RWPE2 (cell line): Measurements from ENCODE around the gene MLF2.
"Not testable (repeated sequence)": the region's sequence is repeated elsewhere in the genome, so short reads cannot be mapped to it uniquely, and the experiment has no call there.

Experiments used
- ATAC-seq: fragments of 200-7000 bp; cut with Tn5 transposase; 3 replicates; pipeline ENCODE4 v1.9.1; 2021; ENCODE audit warnings: low read depth
- DNase-seq: peaks from one replicate; pipeline ENCODE4 v3.0.0-alpha.2; 2020; ENCODE audit warnings: low spot score
- H3K27ac ChIP-seq: fragments of 450-650 bp; 2 replicates; pipeline ENCODE4 v1.5.1; 2017; ENCODE audit warnings: mild to moderate bottlenecking; ENCODE audit not compliant: poor library complexity, severe bottlenecking
- H3K27me3 ChIP-seq: fragments of 250-450 bp; sonication (Bioruptor Pico); 2 replicates; pipeline ENCODE4 v1.5.1; 2021; ENCODE audit warnings: mild to moderate bottlenecking, moderate library complexity; ENCODE audit not compliant: insufficient read depth, poor library complexity, severe bottlenecking
- H3K36me3 ChIP-seq: fragments of 250-450 bp; sonication (Bioruptor Pico); 2 replicates; pipeline ENCODE4 v1.5.1; 2020; ENCODE audit warnings: low read depth, mild to moderate bottlenecking, moderate library complexity
- H3K4me1 ChIP-seq: fragments of 250-450 bp; sonication (Bioruptor Pico); 2 replicates; pipeline ENCODE4 v1.5.1; 2021; ENCODE audit warnings: mild to moderate bottlenecking, moderate library complexity; ENCODE audit not compliant: insufficient read depth, poor library complexity, severe bottlenecking
- H3K4me3 ChIP-seq: fragments of 250-450 bp; sonication (Bioruptor Pico); 2 replicates; pipeline ENCODE4 v1.5.1; 2021; ENCODE audit warnings: mild to moderate bottlenecking, moderate library complexity; ENCODE audit not compliant: severe bottlenecking
- H3K9me3 ChIP-seq: fragments of 250-450 bp; sonication (Bioruptor Pico); 2 replicates; pipeline ENCODE4 v1.5.1; 2021; ENCODE audit warnings: mild to moderate bottlenecking, moderate library complexity; ENCODE audit not compliant: severe bottlenecking
- CTCF ChIP-seq: fragments of 450-650 bp; IDR thresholded peaks from one replicate; pipeline ENCODE4 v1.5.1; 2017; ENCODE audit warnings: mild to moderate bottlenecking, moderate library complexity; ENCODE audit not compliant: poor library complexity, severe bottlenecking

MLF2 gene

GRCh38 chr12:6745741-6746525 is 7.0 kb downstream of the MLF2 start:
- peak overlapping the region; percentile 73 for H3K27ac ChIP-seq

GRCh38 chr12:6743300-6743699 is 9.6 kb downstream of the MLF2 start:
- Histone ChIP-seq H3K36me3 (peaks cover 17% of the 10 kb centered on the region), H3K4me1 (peaks cover 13% of the 10 kb centered on the region)
- H3K4me3 ChIP-seq, H3K27ac ChIP-seq, ATAC-seq, H3K9me3 ChIP-seq, DNase-seq, H3K27me3 ChIP-seq: not testable (repeated sequence)

More at GRCh38 chr12:6745741-6746525, 7.0 kb downstream of the MLF2 start:
- DNase-seq (no peak), ATAC-seq (peak; percentile 92)
- H3K27me3 ChIP-seq: no peaks in the 10 kb centered on the region
- no peak overlapping the region for H3K4me3 ChIP-seq
- peaks cover 13% of the 10 kb centered on the region for H3K4me1 ChIP-seq
- H3K36me3 ChIP-seq: peaks cover 41% of the 10 kb centered on the region
- H3K9me3 ChIP-seq: no peaks in the 10 kb centered on the region
- no peak for TF ChIP-seq CTCF

- Histone ChIP-seq H3K27ac (no peak overlapping the region), H3K4me1 (peaks cover 13% of the 10 kb centered on the region), H3K36me3 (peaks cover 13% of the 10 kb centered on the region), H3K27me3 (no peaks in the 10 kb centered on the region), H3K9me3 (no peaks in the 10 kb centered on the region), H3K4me3 (no peak overlapping the region)
- no peak for DNase-seq
- ATAC-seq: no peak
- TF ChIP-seq CTCF: no peak
These were observed 10.1 kb downstream of the MLF2 start for GRCh38 chr12:6742834-6743233.

GRCh38 chr12:6742080-6742479 is 10.9 kb downstream of the MLF2 start:
- H3K27me3 ChIP-seq, H3K27ac ChIP-seq, H3K4me3 ChIP-seq, ATAC-seq, H3K9me3 ChIP-seq, H3K36me3 ChIP-seq, DNase-seq: not testable (repeated sequence)
- peaks cover 13% of the 10 kb centered on the region for H3K4me1 ChIP-seq

- DNase-seq (no peak), ATAC-seq (no peak)
- TF ChIP-seq CTCF: no peak
- H3K36me3 ChIP-seq: no peaks in the 10 kb centered on the region
- H3K27ac ChIP-seq: peak overlapping the region; percentile 60
- H3K9me3 ChIP-seq: no peaks in the 10 kb centered on the region
- H3K27me3 ChIP-seq: no peaks in the 10 kb centered on the region
- H3K4me1 ChIP-seq: peaks cover 6% of the 10 kb centered on the region
- H3K4me3 ChIP-seq: no peak overlapping the region
These were observed 16.2 kb downstream of the MLF2 start for GRCh38 chr12:6736754-6737153.
